ENCODE data around the gene MRPL9.

DNA sequence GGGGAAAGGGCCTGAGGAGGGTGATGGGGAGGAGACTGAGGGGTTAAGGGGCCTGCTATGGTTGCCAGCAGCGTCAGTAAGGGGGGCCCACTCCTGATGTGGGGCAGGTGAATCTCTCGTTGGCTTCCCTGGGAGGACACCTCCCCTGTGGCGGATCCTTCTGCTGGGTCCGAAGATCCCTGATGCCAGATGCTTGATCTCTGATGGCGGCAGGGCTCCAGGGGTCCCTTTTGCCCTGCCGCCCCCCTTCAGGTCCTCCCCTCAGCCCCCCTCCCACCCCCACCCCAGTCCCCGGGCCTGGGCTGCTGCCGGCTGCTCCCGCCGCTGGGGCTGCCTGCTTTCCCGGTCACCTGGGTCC lies 46.9 kb downstream of the MRPL9 start:
- TF ChIP-seq, protein P1, sequence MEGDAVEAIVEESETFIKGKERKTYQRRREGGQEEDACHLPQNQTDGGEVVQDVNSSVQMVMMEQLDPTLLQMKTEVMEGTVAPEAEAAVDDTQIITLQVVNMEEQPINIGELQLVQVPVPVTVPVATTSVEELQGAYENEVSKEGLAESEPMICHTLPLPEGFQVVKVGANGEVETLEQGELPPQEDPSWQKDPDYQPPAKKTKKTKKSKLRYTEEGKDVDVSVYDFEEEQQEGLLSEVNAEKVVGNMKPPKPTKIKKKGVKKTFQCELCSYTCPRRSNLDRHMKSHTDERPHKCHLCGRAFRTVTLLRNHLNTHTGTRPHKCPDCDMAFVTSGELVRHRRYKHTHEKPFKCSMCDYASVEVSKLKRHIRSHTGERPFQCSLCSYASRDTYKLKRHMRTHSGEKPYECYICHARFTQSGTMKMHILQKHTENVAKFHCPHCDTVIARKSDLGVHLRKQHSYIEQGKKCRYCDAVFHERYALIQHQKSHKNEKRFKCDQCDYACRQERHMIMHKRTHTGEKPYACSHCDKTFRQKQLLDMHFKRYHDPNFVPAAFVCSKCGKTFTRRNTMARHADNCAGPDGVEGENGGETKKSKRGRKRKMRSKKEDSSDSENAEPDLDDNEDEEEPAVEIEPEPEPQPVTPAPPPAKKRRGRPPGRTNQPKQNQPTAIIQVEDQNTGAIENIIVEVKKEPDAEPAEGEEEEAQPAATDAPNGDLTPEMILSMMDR (IDR thresholded peaks at IDR 0.05; ENCODE audit: low read length): no peak
- no peak for TF ChIP-seq EZH2 (IDR thresholded peaks at IDR 0.05; ENCODE audit: borderline replicate concordance, low read length)

Data from OCI-LY1 (cell line).